GM18511 (cell line): ENCODE data around the gene MCTP2.
A peak's percentile ranks its signal among the peaks of the same experiment; 100 is the strongest.
"Not testable (repeated sequence)": the region's sequence is repeated elsewhere in the genome, so short reads cannot be mapped to it uniquely, and the experiment has no call there.

Source experiments
- ATAC-seq: cut with Tn5 transposase; IDR thresholded peaks from one replicate; pipeline ENCODE4 v1.9.1; 2021; ENCODE audit warnings: mild to moderate bottlenecking, moderate library complexity; ENCODE audit not compliant: unreplicated experiment

The MCTP2 gene

DNA sequence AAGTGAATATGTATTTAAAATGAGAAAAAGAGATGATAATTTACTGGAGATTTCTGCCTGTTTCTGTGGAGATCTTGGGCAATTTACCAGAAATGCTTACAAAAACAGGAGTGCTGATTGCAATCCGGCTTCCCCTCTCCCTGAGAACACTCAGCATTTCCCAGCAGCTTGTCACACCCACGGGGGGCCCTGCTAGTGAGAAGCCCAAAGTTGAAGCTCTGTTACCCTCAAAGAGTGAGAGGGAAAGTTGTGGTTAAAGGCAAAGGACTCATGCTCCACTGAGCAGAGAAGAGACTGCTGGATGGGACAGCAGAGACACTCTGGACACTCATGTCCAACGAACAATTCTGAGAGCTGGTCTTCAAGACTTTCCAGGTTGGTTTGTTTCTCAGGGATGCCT is 2.9 kb downstream of the MCTP2 start:
- no peak for ATAC-seq

DNA sequence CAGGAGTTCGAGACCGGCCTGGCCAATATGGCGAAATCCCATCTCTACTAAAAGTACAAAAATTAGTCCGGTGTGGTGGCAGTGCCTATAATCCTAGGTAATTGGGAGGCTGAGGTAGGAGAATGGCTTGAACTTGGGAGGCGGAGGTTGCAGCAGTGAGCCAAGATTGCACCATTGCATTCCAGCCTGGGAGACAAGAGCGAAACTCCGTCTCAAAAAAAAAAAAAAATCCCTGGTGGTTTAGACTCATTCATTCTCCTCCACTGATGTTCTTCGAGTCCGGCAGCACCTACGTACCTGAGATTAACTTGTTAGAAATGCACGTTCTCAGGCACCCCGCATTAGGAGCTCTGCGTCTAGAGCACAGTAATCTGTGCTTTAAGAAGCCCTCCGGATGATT is 3.7 kb downstream of the MCTP2 start:
- ATAC-seq: no peak

DNA sequence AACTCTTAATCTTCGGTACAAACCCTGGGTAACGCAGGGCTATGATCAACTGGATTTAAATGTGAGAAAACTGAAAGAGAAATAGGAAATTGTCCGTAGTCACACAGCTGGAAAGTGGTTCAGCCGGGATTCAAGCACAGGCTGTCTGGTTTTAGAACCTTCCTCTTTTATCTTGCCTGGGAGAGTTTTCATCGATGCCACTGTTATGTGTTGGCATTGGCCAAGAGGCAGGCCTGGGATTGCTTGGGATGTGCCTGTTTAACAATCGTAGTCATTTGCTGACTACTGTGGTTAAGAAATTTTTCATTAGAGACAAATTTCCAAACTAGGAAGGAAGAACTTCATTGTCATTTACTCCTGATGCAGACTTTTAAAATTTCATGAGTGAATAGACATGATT is 4.3 kb downstream of the MCTP2 start:
- ATAC-seq: no peak

DNA sequence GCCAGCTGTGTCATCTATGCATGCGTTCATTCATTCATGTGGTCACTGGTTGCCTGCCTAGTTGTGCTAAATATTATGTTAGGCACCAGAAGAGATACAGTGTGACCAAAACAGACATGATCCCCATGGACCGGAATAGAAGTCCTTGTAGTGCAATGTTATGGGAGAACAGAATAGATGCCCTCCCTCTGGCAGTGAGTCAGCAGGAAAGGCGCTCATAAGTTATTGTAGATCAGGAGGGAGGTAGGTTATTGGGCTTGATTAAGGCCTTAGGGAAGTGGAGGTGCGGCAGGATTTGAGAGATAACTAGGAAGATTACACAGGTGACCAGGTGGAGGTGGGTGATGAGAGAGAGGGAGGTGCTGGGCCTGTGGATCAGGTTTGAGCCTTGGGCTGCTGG is 5.2 kb downstream of the MCTP2 start:
- ATAC-seq: no peak

DNA sequence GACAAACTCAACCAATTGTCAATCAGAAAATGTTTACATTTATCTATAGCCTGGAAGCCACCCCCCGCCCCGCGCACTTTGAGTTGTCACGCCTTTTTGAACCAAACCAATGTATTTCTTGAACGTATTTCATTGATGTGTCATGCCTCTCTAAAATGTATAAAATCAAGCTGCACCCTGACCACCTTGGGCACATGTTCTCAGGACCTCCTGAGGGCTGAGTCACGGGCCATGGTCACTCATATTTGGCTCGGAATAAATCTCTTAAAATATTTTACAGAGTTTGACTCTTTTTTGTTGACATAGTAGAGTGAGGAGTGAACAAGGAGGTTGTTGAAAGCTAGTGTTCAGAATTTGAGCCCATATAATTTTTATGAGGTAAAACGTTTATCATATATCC is 6.5 kb downstream of the MCTP2 start:
- no peak for ATAC-seq

DNA sequence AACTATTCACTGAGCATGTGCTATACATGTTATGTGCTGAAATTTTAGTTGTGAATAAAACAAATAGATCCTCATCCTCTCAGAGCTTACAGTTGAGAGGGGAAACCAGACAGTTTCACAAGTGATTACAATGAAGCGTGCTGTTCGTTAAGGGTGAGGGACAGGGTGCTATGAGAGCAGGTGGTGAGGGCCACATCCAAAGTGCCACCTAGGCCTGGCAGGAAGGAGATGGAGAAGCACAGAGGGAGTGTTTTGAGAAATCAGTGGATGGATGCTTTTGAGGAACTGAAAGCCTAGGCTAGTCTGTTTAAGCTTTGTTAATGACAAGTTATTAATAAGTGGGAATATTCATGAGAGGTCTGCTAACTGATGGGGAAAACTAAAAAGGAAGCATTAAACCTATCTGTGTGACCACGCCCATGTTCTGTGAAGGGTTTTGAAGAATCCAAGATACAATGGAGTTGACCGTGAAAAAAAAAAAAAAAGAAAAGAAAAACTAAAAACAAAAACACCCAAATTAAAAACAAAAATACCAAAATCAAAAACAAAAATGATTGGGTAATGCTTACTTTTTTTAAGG is 7.3 kb downstream of the MCTP2 start:
- ATAC-seq: peak; percentile 80

DNA sequence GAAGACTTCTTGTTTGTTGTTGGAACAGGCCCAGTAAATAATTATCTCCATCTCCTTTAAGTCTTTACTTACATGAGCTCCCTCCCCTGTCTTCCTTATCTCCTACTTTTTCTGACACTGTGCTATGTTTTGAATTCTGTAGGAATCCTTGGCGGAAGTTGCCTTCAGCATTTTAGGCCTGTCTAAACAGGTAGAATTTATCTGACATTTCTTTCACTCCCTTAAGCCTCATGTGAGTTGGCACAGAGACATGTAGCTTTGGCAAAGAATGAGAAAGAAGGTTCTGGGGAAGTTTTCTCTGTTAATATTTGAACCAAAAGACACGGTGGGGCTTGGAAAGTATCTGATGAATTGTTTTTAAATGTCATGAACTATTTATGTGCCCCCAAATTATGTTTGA is 8.1 kb downstream of the MCTP2 start:
- ATAC-seq: no peak

DNA sequence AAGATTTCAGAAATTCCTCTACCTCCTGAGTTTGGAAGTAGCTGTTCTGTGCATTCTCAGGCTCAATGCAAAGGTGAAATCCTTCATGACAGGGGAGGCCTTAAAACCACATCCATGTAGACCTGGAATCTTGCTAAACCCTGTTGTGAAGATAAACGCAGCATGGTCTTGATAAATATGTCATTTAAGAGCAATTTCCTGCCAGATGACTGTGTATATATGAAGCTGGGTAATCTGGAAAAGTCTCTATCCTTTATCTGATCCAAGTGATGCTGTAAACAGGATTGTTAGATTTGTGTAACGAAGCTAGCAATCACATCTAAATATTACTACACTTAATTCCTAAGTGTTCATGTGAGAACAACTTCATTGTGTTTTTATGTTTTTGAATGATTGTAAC is 9.1 kb downstream of the MCTP2 start:
- no peak for ATAC-seq

DNA sequence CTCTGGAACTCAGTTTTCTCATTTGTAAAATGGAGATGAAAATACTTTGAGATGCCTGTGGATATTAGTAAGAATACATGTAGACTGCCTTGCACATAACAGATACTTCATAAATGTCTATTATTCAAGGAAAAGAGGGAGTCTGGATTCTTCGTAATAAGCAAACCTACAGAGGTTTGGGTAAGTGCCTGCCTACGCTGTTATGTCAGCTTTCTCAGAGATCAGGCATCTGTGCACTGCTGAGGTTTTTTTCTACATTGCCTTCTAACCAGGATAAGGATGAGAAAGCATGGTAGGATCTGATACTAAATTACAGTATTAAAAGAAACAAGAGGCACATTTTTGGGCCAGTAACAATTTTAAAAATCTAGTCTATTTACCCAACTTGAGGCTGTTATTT is 10.9 kb downstream of the MCTP2 start:
- ATAC-seq: no peak

DNA sequence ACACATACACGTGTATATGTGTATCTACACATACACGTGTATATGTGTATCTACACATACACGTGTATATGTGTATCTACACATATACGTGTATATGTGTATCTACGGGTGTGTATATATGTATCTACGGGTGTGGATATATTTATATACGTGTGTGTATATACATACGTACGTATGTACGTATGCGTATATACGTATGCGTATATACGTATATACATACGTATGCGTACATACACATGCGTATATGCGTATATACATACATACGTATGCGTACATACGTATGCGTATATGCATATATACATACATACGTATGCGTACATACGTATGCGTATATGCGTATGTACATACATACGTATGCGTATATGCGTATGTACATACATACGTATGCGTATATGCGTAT is 11.6 kb downstream of the MCTP2 start:
- not testable (repeated sequence) for ATAC-seq

DNA sequence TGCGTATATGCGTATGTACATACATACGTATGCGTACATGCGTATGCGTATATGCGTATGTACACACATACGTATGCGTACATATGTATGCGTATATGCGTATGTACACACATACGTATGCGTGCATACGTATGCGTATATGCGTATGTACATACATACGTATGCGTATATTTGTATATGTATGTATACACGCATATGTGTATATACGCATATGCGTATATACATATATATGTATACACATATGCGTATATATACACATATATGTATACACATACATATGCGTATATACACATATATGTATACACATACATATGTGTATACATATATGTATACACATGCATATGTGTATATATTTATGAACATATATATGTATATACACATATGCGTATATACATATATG is 12.1 kb downstream of the MCTP2 start:
- ATAC-seq: no peak

DNA sequence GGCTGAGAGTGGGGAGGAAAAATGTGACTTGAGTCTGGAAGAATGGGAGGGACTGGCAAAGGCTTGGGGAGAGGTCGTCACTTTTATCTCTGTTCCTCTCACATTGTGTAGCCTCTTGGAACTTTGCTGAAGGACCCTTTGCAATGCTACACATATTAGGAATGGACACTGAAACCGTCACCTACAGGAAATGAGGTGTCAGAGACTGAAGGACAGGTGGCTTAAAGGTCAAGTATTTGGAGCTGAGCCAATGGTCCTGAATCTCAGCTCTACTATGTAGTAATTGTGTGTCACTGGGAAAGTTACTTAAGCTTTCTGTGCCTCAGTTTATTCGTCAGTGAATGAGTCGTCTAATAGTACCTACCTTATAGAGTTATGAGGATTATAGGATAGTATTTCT is 14.7 kb downstream of the MCTP2 start:
- ATAC-seq: no peak

DNA sequence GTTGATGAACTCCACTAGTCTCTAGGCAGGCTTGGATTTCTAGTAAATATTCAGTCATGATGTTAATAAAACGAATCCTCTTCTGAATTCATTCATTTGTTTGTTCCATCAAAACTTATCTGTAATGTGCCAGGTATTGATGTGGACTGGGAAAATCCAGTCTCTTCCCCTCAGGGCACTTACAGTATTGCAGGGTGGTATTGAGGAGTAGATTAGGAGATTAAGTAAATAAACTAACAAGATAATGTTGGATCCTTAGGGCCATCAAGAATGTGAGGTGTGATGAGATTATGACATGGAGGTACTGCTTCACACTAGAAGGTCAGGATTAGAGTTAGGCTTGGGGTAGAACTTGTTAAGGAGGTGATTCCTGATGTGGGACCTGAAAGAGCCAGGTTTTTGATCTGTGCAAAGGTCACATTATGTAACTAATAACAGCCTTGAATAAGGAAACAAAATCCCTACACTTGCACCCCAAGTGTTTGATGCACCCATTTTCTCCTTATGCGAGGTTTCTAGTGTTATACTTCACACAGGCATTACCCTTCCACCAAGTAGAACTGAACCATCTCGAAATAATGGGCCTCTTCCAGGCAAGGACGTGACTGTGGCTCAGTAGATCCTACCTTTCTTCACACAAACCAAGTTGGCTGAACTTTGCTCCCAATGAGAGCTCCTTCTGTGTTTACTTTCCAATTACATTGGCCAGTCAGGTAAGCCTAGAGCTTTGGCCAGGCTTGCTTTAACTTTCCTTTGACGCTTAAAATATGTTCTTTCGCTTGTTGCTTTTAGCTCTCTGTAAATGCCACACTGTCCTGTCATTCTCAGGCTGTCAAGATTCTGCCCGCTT is 16.7 kb downstream of the MCTP2 start:
- no peak for ATAC-seq

DNA sequence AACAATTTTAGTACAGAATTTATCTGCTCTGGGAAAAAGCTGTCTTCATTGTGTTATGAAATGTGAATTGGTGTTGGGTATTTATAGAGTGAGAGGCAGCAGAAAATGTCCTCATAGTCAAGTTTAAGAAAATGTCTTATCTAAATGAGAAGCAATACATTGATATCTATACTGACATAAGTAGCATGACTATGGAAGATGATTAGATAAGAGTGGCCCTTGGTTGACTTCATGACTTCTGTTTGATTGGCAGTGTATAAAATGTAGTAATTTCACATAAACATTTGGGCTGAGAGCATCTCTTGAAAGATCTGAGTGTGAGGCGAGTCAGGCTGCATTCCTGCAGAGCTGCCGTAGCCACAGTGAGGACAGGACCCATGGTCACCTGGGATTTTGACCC is 19.4 kb downstream of the MCTP2 start:
- ATAC-seq: no peak

DNA sequence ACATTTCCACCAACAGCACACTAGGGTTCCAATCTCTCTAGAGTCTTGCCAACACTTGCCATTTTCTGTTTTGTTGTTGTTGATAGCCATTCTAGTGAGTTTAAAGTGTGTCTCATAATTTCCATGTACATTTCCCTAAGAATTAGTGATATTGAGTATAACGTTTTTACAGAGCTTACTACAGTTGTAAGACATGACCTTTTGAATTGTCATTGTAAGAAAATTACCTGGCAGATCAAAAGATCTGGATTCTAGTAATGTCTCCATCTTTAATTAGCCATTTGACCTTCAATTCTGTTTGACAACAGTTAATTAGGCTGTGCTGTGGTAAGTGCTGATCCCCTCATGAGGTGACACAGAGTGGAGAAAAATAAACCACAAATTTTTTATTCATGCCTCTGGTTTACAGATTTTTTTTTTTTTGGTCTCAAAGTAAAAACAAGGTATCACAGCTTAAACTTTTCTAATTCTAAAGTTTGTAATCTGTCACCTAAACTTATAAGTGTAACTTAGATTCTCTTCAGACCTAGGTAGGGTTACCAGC is 20.9 kb downstream of the MCTP2 start:
- no peak for ATAC-seq

DNA sequence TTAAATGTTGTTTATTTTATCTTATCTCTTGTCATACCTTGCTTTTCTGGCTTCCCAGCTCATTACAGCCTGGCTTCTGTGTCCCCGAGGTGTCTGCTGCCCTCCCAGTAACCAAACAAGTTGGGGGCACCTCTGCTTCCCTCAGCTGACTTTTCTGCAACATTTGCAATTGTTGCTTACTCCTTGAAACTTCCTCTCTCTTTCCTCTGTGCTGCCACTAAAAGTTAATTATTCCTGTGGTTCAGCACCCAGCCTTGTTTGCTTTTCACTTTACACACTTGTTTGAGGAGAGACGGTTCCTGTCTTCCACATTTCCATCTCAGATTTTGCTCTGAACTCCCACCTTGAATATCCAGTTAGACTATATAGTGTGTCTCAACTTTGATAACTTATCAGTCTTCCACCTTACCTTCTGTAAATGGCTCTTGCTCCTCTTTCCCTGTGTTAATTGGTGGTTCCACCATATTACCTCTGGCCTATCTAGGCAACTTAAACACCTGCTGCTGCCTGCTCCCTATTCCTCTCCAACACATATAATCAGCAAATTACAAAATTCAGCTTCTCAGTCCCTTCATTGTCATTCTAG is 21.6 kb downstream of the MCTP2 start:
- peak; percentile 14 for ATAC-seq

DNA sequence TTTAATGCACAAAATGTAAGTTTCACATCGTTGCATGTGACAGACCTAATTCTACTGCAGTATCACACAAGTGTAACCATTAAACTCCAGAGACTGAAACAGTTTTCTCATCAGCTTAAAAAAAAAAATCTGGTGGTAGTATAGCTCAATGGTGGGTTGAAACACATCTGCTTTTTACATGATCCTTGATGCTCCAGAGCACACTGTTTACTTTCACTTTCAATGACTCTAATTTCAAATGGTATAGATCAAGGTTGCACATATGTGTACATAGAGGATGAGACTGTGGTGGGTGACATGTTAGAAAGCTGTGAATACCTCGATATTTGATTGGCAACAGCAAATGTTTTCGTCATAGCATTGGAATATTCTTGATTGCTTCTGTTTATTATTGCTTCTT is 22.4 kb downstream of the MCTP2 start:
- ATAC-seq: peak; percentile 48

DNA sequence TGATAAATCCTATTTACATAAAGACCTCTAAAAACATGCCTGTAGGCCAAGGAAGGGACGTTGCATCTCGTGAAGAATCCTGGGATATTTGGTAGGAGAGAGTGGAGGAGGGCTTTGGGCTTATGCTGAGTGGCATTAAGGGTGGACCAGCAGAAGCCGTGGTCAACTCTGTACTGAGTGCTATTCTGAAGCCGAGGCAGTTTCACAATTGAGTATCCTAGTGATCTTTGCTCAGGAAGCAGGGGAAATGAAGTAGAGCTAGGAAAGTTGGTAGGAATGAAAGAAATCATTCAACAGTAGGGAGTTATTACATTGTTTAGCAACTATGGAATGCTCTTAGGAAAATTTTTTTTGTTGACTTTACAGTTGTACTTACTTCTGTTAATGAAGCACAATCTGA is 24.2 kb downstream of the MCTP2 start:
- no peak for ATAC-seq

DNA sequence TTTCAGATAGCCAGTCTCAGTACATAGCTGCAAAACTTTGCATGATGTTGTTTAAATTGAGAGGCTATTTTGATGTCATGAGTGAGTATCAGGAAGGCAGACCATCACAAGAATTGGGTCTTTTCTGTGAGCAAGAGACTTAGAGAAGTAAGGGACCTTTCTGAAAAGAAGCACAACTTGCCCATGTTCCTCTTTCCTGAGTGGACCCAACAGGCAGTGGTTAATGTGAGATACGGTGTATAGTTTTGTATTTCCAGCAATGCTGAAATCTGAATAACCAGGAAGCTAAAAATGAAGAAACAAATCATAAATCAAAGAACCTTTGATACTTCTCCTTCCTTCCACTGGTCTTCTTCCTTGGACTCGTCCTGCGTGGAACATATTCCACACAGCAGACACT is 25.1 kb downstream of the MCTP2 start:
- ATAC-seq: no peak

DNA sequence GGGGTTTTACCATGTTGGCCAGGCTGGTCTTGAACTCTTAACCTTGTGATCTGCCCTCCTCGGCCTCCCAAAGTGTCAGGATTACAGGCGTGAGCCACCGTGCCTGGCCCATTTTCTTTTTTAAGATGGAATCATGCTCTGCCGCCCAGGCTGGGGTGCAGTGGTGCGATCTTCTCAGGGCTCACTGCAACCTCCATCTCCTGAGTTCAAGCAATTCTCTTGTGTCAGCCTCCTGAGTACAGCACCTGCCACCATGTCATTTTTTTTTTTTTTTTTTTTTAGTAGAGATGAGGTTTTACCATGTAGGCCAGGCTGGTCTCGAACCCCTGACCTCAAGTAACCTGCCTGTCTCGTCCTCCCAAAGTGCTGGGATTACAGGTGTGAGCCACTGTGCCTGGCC is 26.4 kb downstream of the MCTP2 start:
- ATAC-seq: peak; percentile 2

DNA sequence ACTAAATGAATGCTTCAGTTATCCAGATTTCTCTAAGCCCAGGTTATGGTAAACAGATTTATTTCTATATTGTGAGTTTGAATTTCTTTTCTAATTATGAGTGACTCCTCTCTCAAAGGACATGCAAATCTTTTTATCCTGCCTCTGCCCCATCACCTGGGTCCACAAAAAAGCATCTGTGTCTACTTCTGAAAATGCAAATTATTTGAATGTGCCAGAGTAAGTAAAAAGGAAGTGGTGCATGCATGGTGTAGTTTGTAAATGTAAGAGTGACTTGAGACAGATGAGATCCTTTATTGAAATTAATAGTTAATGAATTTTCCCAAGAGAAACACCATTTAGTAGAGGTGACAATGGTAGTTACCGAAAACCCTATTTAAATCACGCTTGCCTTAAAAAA is 26.9 kb downstream of the MCTP2 start:
- peak; percentile 69 for ATAC-seq

DNA sequence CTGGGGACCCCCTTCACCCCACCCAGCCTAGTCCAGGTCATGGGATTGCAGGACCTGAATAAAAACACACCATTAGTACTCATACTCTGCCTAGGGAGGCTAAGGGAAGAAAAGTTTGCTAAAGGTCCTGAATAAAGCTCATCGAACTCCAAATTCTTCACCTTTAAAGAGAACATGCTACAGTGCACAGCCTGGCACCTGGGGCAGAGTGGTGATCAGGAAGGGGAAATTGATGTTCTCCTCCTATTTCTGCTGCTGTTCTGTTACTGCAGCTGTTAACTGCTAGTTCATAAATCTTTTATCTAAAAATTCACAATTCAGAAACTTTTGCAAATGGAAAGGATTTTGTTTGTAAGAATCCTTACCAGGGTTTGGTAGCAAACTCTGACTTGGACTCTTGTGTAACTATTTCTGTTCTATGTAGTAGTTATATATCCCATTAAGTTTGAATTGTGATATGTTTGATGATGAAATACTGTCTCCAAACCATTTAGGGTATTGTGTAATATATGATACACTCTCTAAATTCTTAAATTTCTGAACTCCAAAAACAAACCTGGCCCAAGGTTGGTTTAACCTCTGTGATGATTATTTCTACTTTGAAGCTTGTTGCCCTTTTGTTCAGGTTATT is 27.9 kb downstream of the MCTP2 start:
- no peak for ATAC-seq
